Endothelial cell (in vitro differentiated cells): ENCODE measurements around the gene UBE2I. TPM values are rescaled to one million over a fixed set of nuclear protein-coding genes. Genes with fewer than 3 reads are reported as not detected.

Experiments used
- DNase-seq: peaks from one replicate; pipeline ENCODE4 v3.0.0; 2021; ENCODE audit warnings: low spot score
- H3K27ac Mint-ChIP-seq: one replicate; pipeline ENCODE4 v1.8.0; 2021; ENCODE audit warnings: mixed read lengths, inconsistent platforms; ENCODE audit not compliant: unreplicated experiment
- H3K27me3 Mint-ChIP-seq: one replicate; pipeline ENCODE4 v1.8.0; 2021; ENCODE audit warnings: mild to moderate bottlenecking, moderate library complexity, mixed read lengths, inconsistent platforms; ENCODE audit not compliant: unreplicated experiment
- H3K36me3 Mint-ChIP-seq: one replicate; pipeline ENCODE4 v1.8.0; 2021; ENCODE audit warnings: mild to moderate bottlenecking, low read depth, mixed read lengths, inconsistent platforms; ENCODE audit not compliant: unreplicated experiment
- H3K4me1 Mint-ChIP-seq: one replicate; pipeline ENCODE4 v1.8.0; 2021; ENCODE audit warnings: mild to moderate bottlenecking, mixed read lengths, inconsistent platforms; ENCODE audit not compliant: unreplicated experiment
- H3K4me3 Mint-ChIP-seq: one replicate; pipeline ENCODE4 v1.8.0; 2021; ENCODE audit warnings: mild to moderate bottlenecking, mixed read lengths, inconsistent platforms; ENCODE audit not compliant: unreplicated experiment
- H3K9me3 Mint-ChIP-seq: one replicate; pipeline ENCODE4 v1.8.0; 2021; ENCODE audit warnings: mixed read lengths, inconsistent platforms; ENCODE audit not compliant: unreplicated experiment
- total RNA-seq: library from RNA; stranded (reverse); fragmentation: NEBNext Ultra II Directional; extraction: Animal tissue kit (Norgen Biotek cat#: 25700); gene quantifications from one replicate; pipeline ENCODE4 v1.2.1, GENCODE V29; 2021; ENCODE audit not compliant: unreplicated experiment
- TF ChIP-seq, protein P1 (sequence below): fragments of 200-600 bp; sonication (generic); IDR thresholded peaks from one replicate; pipeline ENCODE4 v1.5.0; 2021; ENCODE audit warnings: antibody characterized with exemption; ENCODE audit not compliant: unreplicated experiment

Gene UBE2I
- total RNA-seq, 1 donor from 2014 or later = 167 TPM

DNA sequence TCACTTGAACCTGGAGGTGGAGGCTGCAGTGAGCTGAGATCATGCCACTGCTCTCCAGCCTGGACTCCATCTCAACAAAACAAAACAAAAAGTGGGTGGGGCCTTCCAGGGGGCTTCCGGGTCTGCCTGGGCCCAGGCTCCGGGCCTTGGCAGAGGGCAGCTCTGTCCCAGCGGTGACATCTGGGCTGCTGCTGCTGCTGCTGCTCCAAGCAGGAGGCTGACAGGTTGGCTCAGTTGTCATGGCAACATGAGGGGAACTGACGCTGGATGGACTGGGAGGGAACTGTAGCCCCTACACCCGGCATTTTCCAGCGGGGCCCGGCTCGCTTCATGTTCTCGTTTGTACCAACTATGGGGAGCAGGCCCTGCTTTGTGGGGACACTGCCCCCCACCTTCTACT lies 28.1 kb downstream of the UBE2I start:
- H3K36me3 Mint-ChIP-seq = no peaks in the 10 kb centered on the region
- H3K9me3 Mint-ChIP-seq = no peaks in the 10 kb centered on the region
- no peak overlapping the region for H3K27ac Mint-ChIP-seq
- H3K4me3 Mint-ChIP-seq = no peak overlapping the region
- DNase-seq = no peak
- no peaks in the 10 kb centered on the region for H3K4me1 Mint-ChIP-seq
- H3K27me3 Mint-ChIP-seq = peaks cover 5% of the 10 kb centered on the region
- TF ChIP-seq, protein P1, sequence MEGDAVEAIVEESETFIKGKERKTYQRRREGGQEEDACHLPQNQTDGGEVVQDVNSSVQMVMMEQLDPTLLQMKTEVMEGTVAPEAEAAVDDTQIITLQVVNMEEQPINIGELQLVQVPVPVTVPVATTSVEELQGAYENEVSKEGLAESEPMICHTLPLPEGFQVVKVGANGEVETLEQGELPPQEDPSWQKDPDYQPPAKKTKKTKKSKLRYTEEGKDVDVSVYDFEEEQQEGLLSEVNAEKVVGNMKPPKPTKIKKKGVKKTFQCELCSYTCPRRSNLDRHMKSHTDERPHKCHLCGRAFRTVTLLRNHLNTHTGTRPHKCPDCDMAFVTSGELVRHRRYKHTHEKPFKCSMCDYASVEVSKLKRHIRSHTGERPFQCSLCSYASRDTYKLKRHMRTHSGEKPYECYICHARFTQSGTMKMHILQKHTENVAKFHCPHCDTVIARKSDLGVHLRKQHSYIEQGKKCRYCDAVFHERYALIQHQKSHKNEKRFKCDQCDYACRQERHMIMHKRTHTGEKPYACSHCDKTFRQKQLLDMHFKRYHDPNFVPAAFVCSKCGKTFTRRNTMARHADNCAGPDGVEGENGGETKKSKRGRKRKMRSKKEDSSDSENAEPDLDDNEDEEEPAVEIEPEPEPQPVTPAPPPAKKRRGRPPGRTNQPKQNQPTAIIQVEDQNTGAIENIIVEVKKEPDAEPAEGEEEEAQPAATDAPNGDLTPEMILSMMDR = no peak

DNA sequence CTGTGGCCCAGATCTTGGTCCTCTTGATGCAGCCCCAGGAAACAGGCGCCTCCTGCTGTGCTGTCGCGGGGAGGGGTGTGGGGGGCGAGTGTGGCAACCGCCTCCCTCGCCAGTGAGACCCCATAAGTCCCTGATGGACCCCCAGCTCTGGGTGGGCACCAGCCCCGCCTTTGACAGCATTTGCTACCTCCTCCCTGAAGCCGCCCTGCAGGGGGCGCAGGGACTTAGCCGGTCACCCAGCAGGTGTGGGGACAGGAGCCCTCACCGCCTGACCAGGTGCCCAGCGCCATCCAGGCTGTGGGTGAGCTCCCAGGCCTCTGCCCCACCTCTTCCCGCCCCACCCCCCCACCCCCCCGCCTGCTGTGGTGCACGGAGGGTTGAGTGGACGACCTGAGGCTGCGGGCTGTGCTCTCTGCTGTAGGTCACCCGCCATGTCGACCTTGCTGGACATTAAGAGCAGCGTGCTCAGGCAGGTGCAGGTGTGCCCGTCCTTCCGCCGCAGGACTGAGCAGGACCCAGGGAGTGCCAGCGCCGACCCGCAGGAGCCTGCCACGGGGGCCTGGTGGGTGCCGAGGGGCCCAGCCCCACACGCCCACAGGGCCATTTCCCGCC lies 28.8 kb downstream of the UBE2I start:
- peak; percentile 64 for DNase-seq
- Mint-ChIP-seq H3K36me3 (no peaks in the 10 kb centered on the region), H3K9me3 (no peaks in the 10 kb centered on the region), H3K27me3 (peaks cover 4% of the 10 kb centered on the region), H3K4me1 (peaks cover 3% of the 10 kb centered on the region), H3K4me3 (no peak overlapping the region), H3K27ac (no peak overlapping the region)
- TF ChIP-seq, protein P1 = no peak

DNA sequence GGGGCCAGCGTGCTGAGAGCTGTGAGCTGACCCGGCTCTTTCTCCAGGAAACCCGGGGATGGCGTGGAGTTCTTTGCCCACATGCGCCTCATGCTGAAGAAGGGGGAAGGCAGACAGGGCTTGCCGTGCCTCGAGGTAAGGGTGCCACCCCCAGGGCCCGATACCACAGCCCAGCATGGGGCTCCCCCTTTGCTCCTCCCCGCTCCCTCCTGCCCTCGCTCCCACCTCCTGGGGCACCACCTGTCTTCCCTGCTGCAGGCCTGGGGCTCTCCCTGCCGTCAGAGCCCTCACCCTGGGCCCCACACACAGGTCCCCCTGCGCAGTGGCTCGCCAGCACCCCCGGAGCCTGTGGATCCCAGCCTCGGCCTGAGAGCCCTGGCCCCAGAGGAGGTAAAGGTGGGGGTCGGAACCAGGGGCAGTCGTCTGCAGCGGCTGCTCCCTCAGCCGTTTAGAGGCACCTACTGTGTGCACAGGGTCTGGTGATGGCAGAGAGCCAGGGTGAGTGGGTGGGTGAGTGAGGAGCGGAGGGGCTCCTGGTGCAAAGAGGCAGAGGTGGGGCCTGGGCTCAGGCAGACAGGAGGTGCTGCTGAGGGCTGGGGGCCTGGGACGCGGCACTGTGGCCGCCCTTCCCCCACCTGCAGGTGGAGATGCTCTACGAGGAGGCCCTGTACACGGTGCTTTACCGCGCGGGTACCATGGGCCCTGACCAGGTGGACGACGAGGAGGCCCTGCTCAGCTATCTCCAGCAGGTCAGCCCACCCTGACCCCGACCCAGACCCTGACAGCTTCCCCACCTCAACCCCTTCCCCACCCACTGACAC lies 29.6 kb downstream of the UBE2I start:
- Mint-ChIP-seq H3K27me3 (peaks cover 6% of the 10 kb centered on the region), H3K4me3 (no peak overlapping the region), H3K4me1 (peaks cover 6% of the 10 kb centered on the region), H3K27ac (no peak overlapping the region), H3K36me3 (no peaks in the 10 kb centered on the region), H3K9me3 (no peaks in the 10 kb centered on the region)
- TF ChIP-seq, protein P1 = no peak
- DNase-seq = no peak

DNA sequence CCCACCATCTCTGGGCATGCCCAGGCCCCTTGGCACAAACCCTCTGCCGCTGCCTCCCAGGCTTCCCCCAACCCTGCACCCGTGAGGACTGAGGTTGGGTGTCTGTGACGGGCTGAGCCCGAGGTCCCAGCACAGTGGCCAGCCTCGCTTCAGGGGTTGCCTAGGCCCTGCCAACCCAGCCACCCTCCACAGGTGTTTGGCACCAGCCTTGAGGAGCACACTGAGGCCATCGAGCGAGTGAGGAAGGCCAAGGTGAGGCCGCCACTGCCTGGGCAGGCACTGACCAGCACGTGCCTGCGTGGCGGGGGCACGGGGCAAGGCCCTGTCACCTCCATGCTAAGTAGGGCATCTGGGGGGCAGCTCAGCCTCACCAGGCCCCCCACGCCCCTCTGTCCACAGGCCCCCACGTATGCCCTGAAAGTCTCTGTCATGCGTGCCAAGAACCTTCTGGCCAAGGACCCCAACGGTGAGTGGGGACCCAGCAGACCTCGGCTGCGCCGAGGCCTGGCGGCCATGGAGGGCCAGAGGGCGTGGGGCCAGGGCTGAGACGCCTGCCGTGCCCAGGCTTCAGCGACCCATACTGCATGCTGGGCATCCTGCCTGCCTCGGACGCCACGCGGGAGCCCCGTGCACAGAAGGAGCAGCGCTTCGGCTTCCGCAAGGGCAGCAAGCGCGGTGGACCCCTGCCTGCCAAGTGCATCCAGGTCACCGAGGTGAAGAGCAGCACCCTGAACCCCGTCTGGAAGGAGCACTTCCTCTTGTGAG lies 31.5 kb downstream of the UBE2I start:
- TF ChIP-seq, protein P1 = no peak
- Mint-ChIP-seq H3K27ac (no peak overlapping the region), H3K9me3 (no peaks in the 10 kb centered on the region), H3K27me3 (peaks cover 8% of the 10 kb centered on the region), H3K4me3 (peak overlapping the region; percentile 51), H3K4me1 (peaks cover 6% of the 10 kb centered on the region), H3K36me3 (no peaks in the 10 kb centered on the region)
- DNase-seq = no peak
